GM19467 (cell line): ENCODE results near the gene PCGF3.
"Not testable (repeated sequence)": the region's sequence is repeated elsewhere in the genome, so short reads cannot be mapped to it uniquely, and the experiment has no call there.

Experiments
- ATAC-seq: cut with Tn5 transposase; IDR thresholded peaks from one replicate; pipeline ENCODE4 v1.9.1; 2021; ENCODE audit warnings: mild to moderate bottlenecking, moderate library complexity; ENCODE audit not compliant: unreplicated experiment

PCGF3 gene

GRCh38 chr4:759810-760209 is 54.2 kb downstream of the PCGF3 start:
- ATAC-seq, result not testable (repeated sequence)

- no peak for ATAC-seq
Measured at GRCh38 chr4:760616-761015, 55.0 kb downstream of the PCGF3 start.

- no peak for ATAC-seq
Measured at GRCh38 chr4:761086-761485, 55.5 kb downstream of the PCGF3 start.

- ATAC-seq, result no peak
Measured at GRCh38 chr4:761739-762138, 56.1 kb downstream of the PCGF3 start.

GRCh38 chr4:762211-763190 is 56.9 kb downstream of the PCGF3 start:
- ATAC-seq, result no peak

- no peak for ATAC-seq
Measured at GRCh38 chr4:763191-763810, 57.7 kb downstream of the PCGF3 start.

- ATAC-seq, result no peak
Measured at GRCh38 chr4:763922-764321, 58.3 kb downstream of the PCGF3 start.

GRCh38 chr4:764405-765169 is 59.0 kb downstream of the PCGF3 start:
- ATAC-seq, result no peak

- no peak for ATAC-seq
Measured at GRCh38 chr4:766152-766515, 60.5 kb downstream of the PCGF3 start.

- no peak for ATAC-seq
Measured at GRCh38 chr4:766559-767283, 61.1 kb downstream of the PCGF3 start.

- ATAC-seq, result no peak
Measured at GRCh38 chr4:768076-768475, 62.4 kb downstream of the PCGF3 start.

GRCh38 chr4:768995-769394 is 63.4 kb downstream of the PCGF3 start:
- no peak for ATAC-seq

- no peak for ATAC-seq
Measured at GRCh38 chr4:769511-769910, 63.9 kb downstream of the PCGF3 start.

- no peak for ATAC-seq
Measured at GRCh38 chr4:770022-770421, 64.4 kb downstream of the PCGF3 start.

GRCh38 chr4:771464-771863 is 65.8 kb downstream of the PCGF3 start:
- no peak for ATAC-seq

- no peak for ATAC-seq
Measured at GRCh38 chr4:772118-772517, 66.5 kb downstream of the PCGF3 start.

- ATAC-seq, result no peak
Measured at GRCh38 chr4:772776-773175, 67.1 kb downstream of the PCGF3 start.

- ATAC-seq, result no peak
Measured at GRCh38 chr4:773214-773613, 67.6 kb downstream of the PCGF3 start.

GRCh38 chr4:774419-775092 is 68.9 kb downstream of the PCGF3 start:
- ATAC-seq, result not testable (repeated sequence)

GRCh38 chr4:775485-775884 is 69.9 kb downstream of the PCGF3 start:
- not testable (repeated sequence) for ATAC-seq
